Heart right ventricle (tissue), 16 donors: ENCODE results near the gene CDKN2A. TPM values are rescaled to one million over a fixed set of nuclear protein-coding genes. Genes with fewer than 3 reads are reported as not detected.

ENCODE experiments used
- ATAC-seq, 8 donors: fragments of 200-7000 bp; cut with Tn5 transposase; one replicate each; pipeline ENCODE4 v1.9.1; 2020; ENCODE audit warnings: mild to moderate bottlenecking in 8 of 8, moderate library complexity in 8 of 8, moderate number of reproducible peaks in 1 of 8
- DNase-seq, 2 donors: peaks; one replicate each; pipeline ENCODE4 v3.0.0-alpha.2; 2020
- H3K27ac ChIP-seq, 10 donors: fragments of 200-600 bp; sonication (generic) in 2 of 10; one replicate each; pipeline versions ENCODE4 v1.5.0 to v1.8.0; 2020 to 2022; ENCODE audit warnings: mild to moderate bottlenecking in 3 of 10
- H3K27me3 ChIP-seq, 7 donors: fragments of 200-600 bp; one replicate each; pipeline ENCODE4 v1.8.0; 2021 to 2022; ENCODE audit warnings: mild to moderate bottlenecking in 2 of 7
- H3K36me3 ChIP-seq, 9 donors: fragments of 200-600 bp; sonication (generic) in 1 of 9; one replicate each; pipeline versions ENCODE4 v1.5.0 to v1.8.0; 2020 to 2022; ENCODE audit warnings: mild to moderate bottlenecking in 2 of 9
- H3K4me1 ChIP-seq, 9 donors: fragments of 200-600 bp; sonication (generic) in 1 of 9; one replicate each; pipeline versions ENCODE4 v1.5.0 to v1.8.0; 2020 to 2022; ENCODE audit warnings: mild to moderate bottlenecking in 4 of 9
- H3K4me3 ChIP-seq, 10 donors: fragments of 200-600 bp; sonication (generic) in 2 of 10; one replicate each; pipeline versions ENCODE4 v1.5.0 to v1.8.0; 2020 to 2022; ENCODE audit warnings: mild to moderate bottlenecking in 7 of 10, moderate library complexity in 2 of 10
- H3K9me3 ChIP-seq, 11 donors: fragments of 200-600 bp in 10 of 11; sonication (generic) in 2 of 11; one replicate each; pipeline versions ENCODE4 v1.5.0 to v1.8.0; 2013 to 2022; ENCODE audit warnings: mild to moderate bottlenecking in 2 of 11, control low read depth in 1 of 11, moderate library complexity in 1 of 11
- CTCF ChIP-seq, 9 donors: fragments of 200-600 bp; sonication (generic) in 2 of 9; IDR thresholded peaks; one replicate each; pipeline versions ENCODE4 v1.5.0 to v1.8.0; 2021 to 2022; ENCODE audit warnings: antibody characterized with exemption in 9 of 9, mild to moderate bottlenecking in 5 of 9, moderate library complexity in 1 of 9
- WGBS, 2 donors: extraction: QIAGEN DNeasy Blood & Tissue Kit; methylation state at CpG; one replicate each; pipeline ENCODE4 v1.1.7; 2013; ENCODE audit warnings: inconsistent platforms in 1 of 2; 5-methylcytosine and 5-hydroxymethylcytosine counted together
- intact Hi-C, 10 donors: fragments of 100-400 bp; cut with DNase I; formaldehyde crosslinking; loops; one replicate each; pipeline versions ENCODE4 v1.11.1 to v1.14.2; 2022
- polyA plus RNA-seq, 2 donors: library from polyadenylated mRNA; stranded (reverse); fragments of 200-250 nt; gene quantifications; one replicate each; pipeline ENCODE4 v1.2.3, GENCODE V29; 2013
- total RNA-seq, 10 donors: library from RNA; stranded (reverse); fragmentation: NEBNext Ultra II Directional in 3 of 10; extraction: Animal tissue kit (Norgen Biotek cat#: 25700) in 3 of 10; gene quantifications; one replicate each; pipeline versions ENCODE4 v1.2.1 to v1.2.4, GENCODE V29; 2021 to 2023
- donor health status: Arrhythmogenic right ventricular cardiomyopathy.
- donor health status: ischemic (EF 13 %, LVEDD 7.1; RV severe dilation, severe dysfunction).
- donor health status: healthy with polysubstance abuse.
- donor health status: DM: no; HTN: yes; CAD: no.
- donor health status: DM: no; HTN: no; CAD: no.
- donor health status: ischemic (EF 25% LVEDD 6.9; RV normal size, moderate dysfunction).
- donor health status: ischemic (EF 25% LVEDD 5.7; RV mildly dilated, moderate dysfunction).
- donor health status: healthy.
- donor health status: DM: yes; HTN: yes; CAD: no.
- donor health status: Ischemic cardiomyopathy.
- donor health status: ischemic (EF 35%, LVEDD 5.7; RV mildly dilated, moderate dysfunction).
- donor health status: nonischemic (EF 11% LVEDD 7.7; RV severe dilation, severe dysfunction).
- donor health status: DM: yes; HTN: yes; CAD: no.
- donor health status: PGD.
- donor health status: ischemic (EF 29% LVEDD 5.4; RV normal size, mild dysfunction).
- donor health status: nonischemic (EF 23%, LVEDD 6.1; RV moderate dilation, normal function).

Gene CDKN2A
- total and polyA plus RNA-seq, 12 donors, result 0.03 to 1.9 (median 0.48) TPM; not detected in 5

GRCh38 chr9:21945606-21946005 lies 48.6 kb downstream of the CDKN2A start:
- intact Hi-C loops, result no loop called here
- peaks cover 0 to 12% (median 0%) of the 10 kb centered on the region in 7 donors for H3K27me3 ChIP-seq
- no peak for TF ChIP-seq CTCF (IDR thresholded peaks at IDR 0.05)
- peaks cover 0 to 7% (median 0%) of the 10 kb centered on the region in 11 donors for H3K9me3 ChIP-seq
- no peaks in the 10 kb centered on the region for H3K4me1 ChIP-seq
- ATAC-seq, result no peak
- WGBS, 2 donors, result 84 to 93% methylated on average over 2 of the region's 2 CpGs
- no peaks in the 10 kb centered on the region for H3K36me3 ChIP-seq
- no peak overlapping the region for H3K27ac ChIP-seq
- no peak overlapping the region for H3K4me3 ChIP-seq
- DNase-seq, result no peak

- TF ChIP-seq CTCF (IDR thresholded peaks at IDR 0.05), result no peak
- WGBS, 2 donors, result 81 to 89% methylated on average over 4 of the region's 4 CpGs
- intact Hi-C loops, result no loop called here
Observed at GRCh38 chr9:21943464-21943863, 50.7 kb downstream of the CDKN2A start.

GRCh38 chr9:21941337-21941995 lies 52.7 kb downstream of the CDKN2A start:
- intact Hi-C loops, result no loop called here
- Histone ChIP-seq H3K4me3 (no peak overlapping the region), H3K4me1 (no peaks in the 10 kb centered on the region), H3K9me3 (no peaks in the 10 kb centered on the region), H3K27me3 (peaks cover 0 to 12% (median 0%) of the 10 kb centered on the region in 7 donors), H3K36me3 (no peaks in the 10 kb centered on the region), H3K27ac (no peak overlapping the region)
- no peak for TF ChIP-seq CTCF (IDR thresholded peaks at IDR 0.05)
- no peak for DNase-seq
- 93 to 94% methylated on average over 4 of the region's 4 CpGs for WGBS, 2 donors
- no peak for ATAC-seq

More at GRCh38 chr9:21943464-21943863, 50.7 kb downstream of the CDKN2A start:
- H3K36me3 ChIP-seq, result no peaks in the 10 kb centered on the region
- DNase-seq (no peak), ATAC-seq (no peak)
- no peaks in the 10 kb centered on the region for H3K4me1 ChIP-seq
- no peaks in the 10 kb centered on the region for H3K9me3 ChIP-seq
- H3K27ac ChIP-seq, result no peak overlapping the region
- H3K4me3 ChIP-seq, result no peak overlapping the region
- peaks cover 0 to 12% (median 0%) of the 10 kb centered on the region in 7 donors for H3K27me3 ChIP-seq

GRCh38 chr9:21936161-21936560 lies 58.0 kb downstream of the CDKN2A start:
- TF ChIP-seq CTCF (IDR thresholded peaks at IDR 0.05), result no peak
- 93 to 94% methylated on average over 1 of the region's 1 CpG for whole genome bisulfite sequencing, 2 donors

More at GRCh38 chr9:21936161-21936560, 58.0 kb downstream of the CDKN2A start:
- Histone ChIP-seq H3K36me3 (peaks cover 0 to 14% (median 0%) of the 10 kb centered on the region in 9 donors), H3K27me3 (no peaks in the 10 kb centered on the region), H3K27ac (no peak overlapping the region), H3K9me3 (no peaks in the 10 kb centered on the region), H3K4me3 (no peak overlapping the region), H3K4me1 (no peaks in the 10 kb centered on the region)
- DNase-seq (no peak), ATAC-seq (no peak)
- intact Hi-C loops, result no loop called here
